Mesenchymal stem cell (in vitro differentiated cells and primary cell): ENCODE data around the gene MLLT3.

Experiments
- DNase-seq: peaks from one replicate; pipeline ENCODE4 v3.0.0-alpha.2; 2013
- H2AFZ ChIP-seq: one replicate; pipeline ENCODE4 v1.6.1; 2013; ENCODE audit warnings: low read depth, mild to moderate bottlenecking, control low read depth, inconsistent platforms, low read length, moderate library complexity
- H2AK5ac ChIP-seq: 2 replicates; pipeline ENCODE4 v1.6.1; 2013; ENCODE audit warnings: low read length, moderate library complexity, mild to moderate bottlenecking, inconsistent platforms; ENCODE audit not compliant: severe bottlenecking
- H2BK120ac ChIP-seq: one replicate; pipeline ENCODE4 v1.6.1; 2013; ENCODE audit warnings: low read depth, mild to moderate bottlenecking, inconsistent platforms, low read length, moderate library complexity
- H2BK12ac ChIP-seq, 2 experiments: one replicate each; pipeline ENCODE4 v1.6.1; 2013; ENCODE audit warnings: inconsistent platforms in 2 of 2, low read length in 2 of 2, mild to moderate bottlenecking in 2 of 2, moderate library complexity in 2 of 2, control low read depth in 1 of 2
- H2BK15ac ChIP-seq: one replicate; pipeline ENCODE4 v1.6.1; 2013; ENCODE audit warnings: mild to moderate bottlenecking, low read depth, inconsistent platforms; ENCODE audit not compliant: poor library complexity, severe bottlenecking
- H2BK5ac ChIP-seq: 2 replicates; pipeline ENCODE4 v1.6.1; 2013; ENCODE audit warnings: low read depth, mild to moderate bottlenecking, low read length, control low read depth, inconsistent platforms; ENCODE audit not compliant: poor library complexity, severe bottlenecking
- H3K14ac ChIP-seq, 2 experiments: one replicate each; pipeline ENCODE4 v1.6.1; 2013; ENCODE audit warnings: inconsistent platforms in 2 of 2, low read length in 2 of 2, control low read depth in 1 of 2, mild to moderate bottlenecking in 1 of 2, moderate library complexity in 1 of 2
- H3K18ac ChIP-seq, 2 experiments: one replicate each; pipeline ENCODE4 v1.6.1; 2013; ENCODE audit warnings: inconsistent platforms in 2 of 2, low read length in 2 of 2, control low read depth in 1 of 2, low read depth in 1 of 2, mild to moderate bottlenecking in 1 of 2
- H3K23ac ChIP-seq, 2 experiments: one replicate each; pipeline ENCODE4 v1.6.1; 2013; ENCODE audit warnings: inconsistent platforms in 2 of 2, low read length in 2 of 2, mild to moderate bottlenecking in 2 of 2, moderate library complexity in 2 of 2, control low read depth in 1 of 2
- H3K27ac ChIP-seq: 2 replicates; pipeline ENCODE4 v1.5.1; 2013; ENCODE audit warnings: mild to moderate bottlenecking, moderate library complexity, low read length, control low read depth, inconsistent platforms; ENCODE audit not compliant: poor library complexity, severe bottlenecking
- H3K27me3 ChIP-seq, 2 experiments: 2 replicates each; pipeline versions ENCODE4 v1.6.1 to v1.7.0; 2013; ENCODE audit warnings: low read length in 2 of 2, mild to moderate bottlenecking in 2 of 2, moderate library complexity in 2 of 2, control low read depth in 1 of 2, inconsistent platforms in 1 of 2; ENCODE audit not compliant: control insufficient read depth in 1 of 2, insufficient read depth in 1 of 2
- H3K36me3 ChIP-seq, 2 experiments: 2 replicates each; pipeline versions ENCODE4 v1.6.1 to v1.7.0; 2013; ENCODE audit warnings: low read length in 2 of 2, control low read depth in 1 of 2, inconsistent platforms in 1 of 2, low read depth in 1 of 2, mild to moderate bottlenecking in 1 of 2; ENCODE audit not compliant: insufficient read depth in 2 of 2, control insufficient read depth in 1 of 2
- H3K4ac ChIP-seq, 2 experiments: one replicate each; pipeline ENCODE4 v1.6.1; 2013; ENCODE audit warnings: inconsistent platforms in 2 of 2, low read length in 2 of 2, mild to moderate bottlenecking in 2 of 2, moderate library complexity in 2 of 2, control low read depth in 1 of 2, low read depth in 1 of 2
- H3K4me1 ChIP-seq: 2 replicates; pipeline ENCODE4 v1.6.1; 2013; ENCODE audit warnings: low read depth, low read length, control low read depth; ENCODE audit not compliant: control insufficient read depth, insufficient read depth
- H3K4me2 ChIP-seq: 2 replicates; pipeline ENCODE4 v1.6.1; 2013; ENCODE audit warnings: low read length, mild to moderate bottlenecking, inconsistent platforms; ENCODE audit not compliant: poor library complexity, severe bottlenecking
- H3K4me3 ChIP-seq, 2 experiments: 2 replicates each; pipeline versions ENCODE4 v1.5.1 to v1.7.0; 2013; ENCODE audit warnings: low read length in 2 of 2, mild to moderate bottlenecking in 2 of 2, control low read depth in 1 of 2, low read depth in 1 of 2; ENCODE audit not compliant: insufficient read depth in 1 of 2
- H3K79me1 ChIP-seq: replicated peaks from 2 replicates; pipeline ENCODE4 v1.6.1; 2013; ENCODE audit warnings: mild to moderate bottlenecking, control low read depth, low read length, inconsistent platforms; ENCODE audit not compliant: poor library complexity, severe bottlenecking
- H3K9ac ChIP-seq: 2 replicates; pipeline ENCODE4 v1.7.0; 2013; ENCODE audit warnings: mild to moderate bottlenecking, low read length, moderate library complexity
- H3K9me3 ChIP-seq: 2 replicates; pipeline ENCODE4 v1.7.0; 2013; ENCODE audit warnings: mild to moderate bottlenecking, low read length; ENCODE audit not compliant: control insufficient read depth
- H4K8ac ChIP-seq: one replicate; pipeline ENCODE4 v1.6.1; 2013; ENCODE audit warnings: inconsistent platforms, mild to moderate bottlenecking, low read length, moderate library complexity
- H4K91ac ChIP-seq: one replicate; pipeline ENCODE4 v1.6.1; 2013; ENCODE audit warnings: mild to moderate bottlenecking, low read length, inconsistent platforms
- WGBS: methylation state at CpG from one replicate; pipeline ENCODE4 v1.1.7; 2013; ENCODE audit warnings: mixed read lengths; 5-methylcytosine and 5-hydroxymethylcytosine counted together

Gene MLLT3

GRCh38 chr9:20340511-20340861, 281.8 kb downstream of the MLLT3 start:
- Histone ChIP-seq H3K23ac (no peak overlapping the region), H3K9ac (no peak overlapping the region), H3K14ac (no peak overlapping the region), H3K27me3 (peaks cover 0 to 27% of the 10 kb centered on the region in 2 experiments), H2BK5ac (no peak overlapping the region), H3K79me1 (no peaks in the 10 kb centered on the region), H3K9me3 (no peaks in the 10 kb centered on the region), H2BK15ac (no peak overlapping the region), H3K4ac (no peak overlapping the region), H4K8ac (no peak overlapping the region), H2AK5ac (no peak overlapping the region), H3K4me3 (peak overlapping the region in 1 of 2 experiments; percentile 58), H2AFZ (no peak overlapping the region), H3K4me2 (no peak overlapping the region), H2BK120ac (no peak overlapping the region), H3K18ac (no peak overlapping the region), H3K27ac (no peak overlapping the region), H3K36me3 (no peaks in the 10 kb centered on the region), H3K4me1 (no peaks in the 10 kb centered on the region), H2BK12ac (no peak overlapping the region), H4K91ac (no peak overlapping the region)
- no peak for DNase-seq
- 93% methylated on average over 3 of the region's 4 CpGs for WGBS

- Histone ChIP-seq H3K36me3 (no peaks in the 10 kb centered on the region), H2AK5ac (no peak overlapping the region), H2BK120ac (no peak overlapping the region), H3K27me3 (peaks cover 0 to 40% of the 10 kb centered on the region in 2 experiments), H4K91ac (no peak overlapping the region), H2AFZ (no peak overlapping the region), H3K27ac (no peak overlapping the region), H3K4me1 (no peaks in the 10 kb centered on the region), H3K4ac (no peak overlapping the region), H3K14ac (no peak overlapping the region), H2BK15ac (no peak overlapping the region), H3K4me3 (no peak overlapping the region), H3K23ac (no peak overlapping the region), H3K4me2 (no peak overlapping the region), H2BK5ac (no peak overlapping the region), H3K18ac (no peak overlapping the region), H4K8ac (no peak overlapping the region), H3K79me1 (no peaks in the 10 kb centered on the region), H3K9ac (no peak overlapping the region), H2BK12ac (no peak overlapping the region), H3K9me3 (no peaks in the 10 kb centered on the region)
- DNase-seq: no peak
- WGBS: 93% methylated on average over 4 of the region's 4 CpGs
Measured at GRCh38 chr9:20335668-20336332, 286.5 kb downstream of the MLLT3 start.

DNA sequence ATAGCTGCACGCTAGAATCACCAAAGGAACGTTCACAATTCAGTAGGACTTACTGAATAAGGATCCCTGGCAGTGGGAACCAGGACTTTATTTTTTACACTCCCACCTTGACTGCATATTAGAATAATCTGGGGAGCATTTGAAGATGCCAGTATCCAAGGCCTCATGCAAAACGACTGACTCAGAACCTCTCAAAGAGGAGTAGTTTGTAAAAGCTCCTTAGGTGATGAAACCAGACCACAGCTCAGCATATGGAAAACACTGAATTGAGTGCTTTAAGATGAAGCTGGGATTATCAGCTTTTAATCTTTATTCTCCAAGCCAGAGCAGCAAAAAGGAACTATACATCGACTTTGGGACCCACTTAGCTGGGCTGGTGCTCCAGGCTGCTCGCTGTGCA, 288.3 kb downstream of the MLLT3 start:
- no peak overlapping the region for H2AFZ ChIP-seq
- no peak overlapping the region for H2BK5ac ChIP-seq
- H3K27me3 ChIP-seq: peaks cover 0 to 36% of the 10 kb centered on the region in 2 experiments
- H3K27ac ChIP-seq: no peak overlapping the region
- no peak for DNase-seq
- H3K4me3 ChIP-seq: no peak overlapping the region
- H3K18ac ChIP-seq: no peak overlapping the region
- H3K4ac ChIP-seq: no peak overlapping the region
- no peaks in the 10 kb centered on the region for H3K9me3 ChIP-seq
- no peaks in the 10 kb centered on the region for H3K4me1 ChIP-seq
- H2BK12ac ChIP-seq: no peak overlapping the region
- no peak overlapping the region for H4K91ac ChIP-seq
- H3K36me3 ChIP-seq: no peaks in the 10 kb centered on the region
- no peak overlapping the region for H3K14ac ChIP-seq
- no peaks in the 10 kb centered on the region for H3K79me1 ChIP-seq
- no peak overlapping the region for H4K8ac ChIP-seq
- no peak overlapping the region for H3K9ac ChIP-seq
- H3K4me2 ChIP-seq: no peak overlapping the region
- WGBS: 88% methylated on average over 4 of the region's 5 CpGs
- no peak overlapping the region for H2BK120ac ChIP-seq
- no peak overlapping the region for H2AK5ac ChIP-seq
- no peak overlapping the region for H3K23ac ChIP-seq
- no peak overlapping the region for H2BK15ac ChIP-seq

GRCh38 chr9:20331095-20331685, 291.1 kb downstream of the MLLT3 start:
- WGBS: 82% methylated on average over 5 of the region's 5 CpGs
- Histone ChIP-seq H3K4me1 (no peaks in the 10 kb centered on the region), H2BK5ac (no peak overlapping the region), H2AK5ac (no peak overlapping the region), H4K91ac (no peak overlapping the region), H3K4ac (no peak overlapping the region), H3K4me2 (no peak overlapping the region), H3K9me3 (no peaks in the 10 kb centered on the region), H2BK120ac (no peak overlapping the region), H4K8ac (no peak overlapping the region), H2AFZ (no peak overlapping the region), H3K27me3 (peaks cover 0 to 23% of the 10 kb centered on the region in 2 experiments), H2BK15ac (no peak overlapping the region), H3K9ac (no peak overlapping the region), H3K4me3 (no peak overlapping the region), H3K18ac (no peak overlapping the region), H3K27ac (no peak overlapping the region), H3K36me3 (no peaks in the 10 kb centered on the region), H3K14ac (no peak overlapping the region), H3K23ac (no peak overlapping the region), H3K79me1 (no peaks in the 10 kb centered on the region), H2BK12ac (no peak overlapping the region)
- DNase-seq: no peak
